ENCODE data around the gene TAGLN.
"Not testable (repeated sequence)": the region's sequence is repeated elsewhere in the genome, so short reads cannot be mapped to it uniquely, and the experiment has no call there.

The TAGLN gene

DNA sequence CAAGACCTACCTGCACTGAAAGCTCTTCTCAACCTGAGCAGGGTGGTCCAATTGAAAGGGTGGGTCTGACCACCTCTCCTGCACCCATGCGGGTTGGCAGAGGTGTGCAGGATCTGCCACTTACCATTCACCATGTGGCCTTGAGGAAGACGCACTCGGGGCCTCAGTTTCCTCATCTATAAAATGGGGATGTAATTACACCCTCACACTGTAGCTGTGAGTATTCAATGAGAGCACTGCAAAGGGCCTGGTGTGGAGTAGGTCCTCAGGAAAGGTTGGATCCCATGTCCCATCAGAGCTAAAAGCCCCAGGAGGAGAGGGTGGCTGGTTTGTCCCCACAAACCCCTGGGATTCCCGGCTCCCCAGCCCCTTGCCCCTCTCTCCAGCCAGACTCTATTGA is 557 bp upstream of the TAGLN start:
- Mint-ChIP-seq H3K27ac (no peak overlapping the region), H3K36me3 (ENCODE audit: low read depth) (peaks cover 17% of the 10 kb centered on the region), H3K4me3 (no peak overlapping the region), H3K4me1 (ENCODE audit: low read depth) (no peaks in the 10 kb centered on the region), H3K9me3 (no peaks in the 10 kb centered on the region), H3K27me3 (no peaks in the 10 kb centered on the region)
- no peak for DNase-seq

GRCh38 chr11:117199916-117200812 is 994 bp downstream of the TAGLN start:
- Mint-ChIP-seq H3K4me3 (no peak overlapping the region), H3K9me3 (no peaks in the 10 kb centered on the region), H3K27me3 (no peaks in the 10 kb centered on the region), H3K27ac (peak overlapping the region; percentile 50), H3K36me3 (ENCODE audit: low read depth) (peaks cover 32% of the 10 kb centered on the region), H3K4me1 (ENCODE audit: low read depth) (no peaks in the 10 kb centered on the region)
- DNase-seq = no peak

DNA sequence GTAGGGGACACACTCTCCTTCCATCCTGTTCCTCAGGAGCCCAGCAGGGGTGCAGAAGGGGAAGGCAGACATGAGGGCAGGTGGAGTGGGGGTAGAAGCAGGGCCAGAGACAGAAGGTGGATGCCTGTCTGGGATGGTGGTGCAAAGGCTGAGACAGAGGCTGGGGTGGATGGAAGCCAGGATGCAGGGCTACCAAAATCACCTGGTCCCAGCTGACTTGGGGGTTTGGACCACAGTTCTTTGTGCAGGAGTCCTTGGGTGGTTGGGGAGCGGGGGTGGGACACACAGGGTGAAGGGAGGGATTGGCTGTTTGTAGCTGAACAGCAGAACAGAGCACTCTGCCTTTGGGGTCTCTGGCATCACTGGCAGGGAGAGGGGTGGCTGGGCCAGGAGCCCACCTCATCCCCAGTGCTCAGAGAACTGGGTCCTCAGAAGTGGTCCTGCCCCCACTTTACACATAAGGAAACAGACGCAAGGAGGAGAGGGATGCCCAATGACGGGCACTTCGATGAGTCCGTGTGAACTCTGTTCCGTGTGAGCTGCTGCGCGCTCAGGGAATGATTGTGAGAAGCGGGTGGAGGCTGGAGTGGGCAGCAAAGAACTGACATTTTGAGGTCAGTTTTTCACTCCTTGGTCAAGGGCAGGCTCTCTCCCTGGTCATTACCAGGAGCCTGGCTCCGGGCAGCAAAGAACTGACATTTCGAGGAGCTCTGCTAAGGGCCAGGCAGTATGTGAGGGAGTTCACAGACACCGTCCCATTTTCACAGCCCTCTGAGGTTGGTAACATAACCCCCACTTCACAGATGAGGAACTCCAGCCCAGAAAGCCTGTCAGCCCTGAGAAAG is 1.9 kb downstream of the TAGLN start:
- Mint-ChIP-seq H3K27ac (peak overlapping the region; percentile 19), H3K4me3 (no peak overlapping the region), H3K36me3 (ENCODE audit: low read depth) (peaks cover 41% of the 10 kb centered on the region), H3K4me1 (ENCODE audit: low read depth) (no peaks in the 10 kb centered on the region), H3K27me3 (no peaks in the 10 kb centered on the region), H3K9me3 (no peaks in the 10 kb centered on the region)
- DNase-seq = no peak

- H3K27ac Mint-ChIP-seq = peak overlapping the region; percentile 55
- no peaks in the 10 kb centered on the region for H3K27me3 Mint-ChIP-seq
- DNase-seq = no peak
- H3K36me3 Mint-ChIP-seq (ENCODE audit: low read depth) = peaks cover 43% of the 10 kb centered on the region
- no peaks in the 10 kb centered on the region for H3K4me1 Mint-ChIP-seq (ENCODE audit: low read depth)
- H3K9me3 Mint-ChIP-seq = no peaks in the 10 kb centered on the region
- no peak overlapping the region for H3K4me3 Mint-ChIP-seq
Measured at GRCh38 chr11:117201658-117202305, 2.6 kb downstream of the TAGLN start.

GRCh38 chr11:117202386-117203068 is 3.4 kb downstream of the TAGLN start:
- DNase-seq = no peak
- Mint-ChIP-seq H3K36me3 (ENCODE audit: low read depth) (peaks cover 41% of the 10 kb centered on the region), H3K4me3 (no peak overlapping the region), H3K9me3 (no peaks in the 10 kb centered on the region), H3K27ac (peak overlapping the region; percentile 55), H3K27me3 (no peaks in the 10 kb centered on the region), H3K4me1 (ENCODE audit: low read depth) (no peaks in the 10 kb centered on the region)

DNA sequence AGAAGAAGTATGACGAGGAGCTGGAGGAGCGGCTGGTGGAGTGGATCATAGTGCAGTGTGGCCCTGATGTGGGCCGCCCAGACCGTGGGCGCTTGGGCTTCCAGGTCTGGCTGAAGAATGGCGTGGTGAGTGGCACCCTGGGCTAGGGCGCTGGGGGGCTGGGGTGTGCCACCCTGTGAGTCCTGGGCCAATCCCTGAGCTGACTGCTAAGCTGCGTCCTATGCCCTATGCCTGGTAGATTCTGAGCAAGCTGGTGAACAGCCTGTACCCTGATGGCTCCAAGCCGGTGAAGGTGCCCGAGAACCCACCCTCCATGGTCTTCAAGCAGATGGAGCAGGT is 3.9 kb downstream of the TAGLN start:
- peak overlapping the region; percentile 55 for H3K27ac Mint-ChIP-seq
- no peak overlapping the region for H3K4me3 Mint-ChIP-seq

GRCh38 chr11:117204283-117205080 is 5.3 kb downstream of the TAGLN start:
- H3K9me3 Mint-ChIP-seq = no peaks in the 10 kb centered on the region
- no peaks in the 10 kb centered on the region for H3K27me3 Mint-ChIP-seq
- peaks cover 46% of the 10 kb centered on the region for H3K36me3 Mint-ChIP-seq (ENCODE audit: low read depth)
- no peak for DNase-seq
- peak overlapping the region; percentile 5 for H3K27ac Mint-ChIP-seq
- no peak overlapping the region for H3K4me3 Mint-ChIP-seq
- no peaks in the 10 kb centered on the region for H3K4me1 Mint-ChIP-seq (ENCODE audit: low read depth)

More for the DNA sequence above, 3.9 kb downstream of the TAGLN start:
- Mint-ChIP-seq H3K9me3 (no peaks in the 10 kb centered on the region), H3K4me1 (ENCODE audit: low read depth) (no peaks in the 10 kb centered on the region), H3K27me3 (no peaks in the 10 kb centered on the region), H3K36me3 (ENCODE audit: low read depth) (peaks cover 39% of the 10 kb centered on the region)
- DNase-seq = no peak

GRCh38 chr11:117205211-117205818 is 6.1 kb downstream of the TAGLN start:
- Mint-ChIP-seq H3K36me3 (ENCODE audit: low read depth) (peaks cover 51% of the 10 kb centered on the region), H3K27me3 (no peaks in the 10 kb centered on the region), H3K9me3 (no peaks in the 10 kb centered on the region), H3K4me1 (ENCODE audit: low read depth) (no peaks in the 10 kb centered on the region), H3K27ac (peak overlapping the region; percentile 45), H3K4me3 (no peak overlapping the region)
- DNase-seq = no peak

DNA sequence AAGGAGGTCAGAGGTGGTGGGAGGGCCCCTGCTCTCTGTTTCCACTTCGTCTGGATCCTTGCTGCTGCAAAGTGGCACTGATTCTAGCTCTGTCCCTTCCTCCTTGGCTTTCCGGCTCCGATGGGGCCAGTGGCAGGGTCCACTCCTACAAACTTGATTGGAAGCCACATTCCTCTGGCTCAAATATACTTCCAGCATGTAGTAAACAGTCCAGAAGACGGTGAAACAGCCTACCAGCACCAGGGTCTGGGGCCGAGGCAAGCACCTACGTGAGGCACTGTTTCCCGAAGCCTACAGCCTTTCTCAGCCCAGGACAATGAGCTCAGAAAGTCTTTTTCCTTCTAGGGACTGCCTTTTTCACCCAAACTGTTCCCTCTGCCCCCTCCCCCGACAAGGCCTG is 6.9 kb downstream of the TAGLN start:
- peaks cover 59% of the 10 kb centered on the region for H3K36me3 Mint-ChIP-seq (ENCODE audit: low read depth)
- not testable (repeated sequence) for DNase-seq; H3K4me1 Mint-ChIP-seq (ENCODE audit: low read depth)

GRCh38 chr11:117206859-117207258 is 7.7 kb downstream of the TAGLN start:
- H3K4me3 Mint-ChIP-seq; H3K27ac Mint-ChIP-seq; DNase-seq; H3K4me1 Mint-ChIP-seq (ENCODE audit: low read depth); H3K27me3 Mint-ChIP-seq; H3K9me3 Mint-ChIP-seq: not testable (repeated sequence)
- peaks cover 67% of the 10 kb centered on the region for H3K36me3 Mint-ChIP-seq (ENCODE audit: low read depth)

More for the DNA sequence above, 6.9 kb downstream of the TAGLN start:
- H3K27ac Mint-ChIP-seq, H3K4me3 Mint-ChIP-seq, H3K27me3 Mint-ChIP-seq, H3K9me3 Mint-ChIP-seq: not testable (repeated sequence)

- not testable (repeated sequence) for H3K4me3 Mint-ChIP-seq; H3K27ac Mint-ChIP-seq; H3K4me1 Mint-ChIP-seq (ENCODE audit: low read depth); DNase-seq; H3K27me3 Mint-ChIP-seq; H3K9me3 Mint-ChIP-seq
- peaks cover 72% of the 10 kb centered on the region for H3K36me3 Mint-ChIP-seq (ENCODE audit: low read depth)
Measured at GRCh38 chr11:117207481-117207880, 8.3 kb downstream of the TAGLN start.

- not testable (repeated sequence) for H3K4me1 Mint-ChIP-seq (ENCODE audit: low read depth); H3K27ac Mint-ChIP-seq; H3K27me3 Mint-ChIP-seq; DNase-seq; H3K4me3 Mint-ChIP-seq; H3K9me3 Mint-ChIP-seq
- peaks cover 74% of the 10 kb centered on the region for H3K36me3 Mint-ChIP-seq (ENCODE audit: low read depth)
Measured at GRCh38 chr11:117208710-117209109, 9.5 kb downstream of the TAGLN start.

- Mint-ChIP-seq H3K36me3 (ENCODE audit: low read depth) (peaks cover 72% of the 10 kb centered on the region), H3K27ac (peak overlapping the region; percentile 5)
- not testable (repeated sequence) for H3K9me3 Mint-ChIP-seq; H3K4me3 Mint-ChIP-seq; H3K4me1 Mint-ChIP-seq (ENCODE audit: low read depth); DNase-seq; H3K27me3 Mint-ChIP-seq
Measured at GRCh38 chr11:117209351-117210125, 10.4 kb downstream of the TAGLN start.

All from activated T-cell treated with anti-CD3 and anti-CD28 coated beads, Interleukin-2, amount 50 U/mL, for 24 hours (primary cell).